Effector memory CD4-positive, alpha-beta T cell (primary cell): ENCODE measurements around the gene MDFIC.

Experiments
- DNase-seq, 3 donors: peaks; one replicate each; pipeline ENCODE4 v3.0.0-alpha.2; 2020
- H3K27ac ChIP-seq: 2 replicates; pipeline ENCODE4 v1.7.0; 2013; ENCODE audit warnings: mild to moderate bottlenecking, low read length, moderate library complexity; ENCODE audit not compliant: insufficient read depth, poor library complexity, severe bottlenecking
- H3K27me3 ChIP-seq: replicated peaks from 2 replicates; pipeline ENCODE4 v1.7.0; 2013; ENCODE audit warnings: mild to moderate bottlenecking, low read length; ENCODE audit not compliant: insufficient read depth, control insufficient read depth, poor library complexity, severe bottlenecking
- H3K36me3 ChIP-seq: 2 replicates; pipeline ENCODE4 v1.7.0; 2013; ENCODE audit warnings: mild to moderate bottlenecking, low read length, moderate library complexity; ENCODE audit not compliant: control insufficient read depth, insufficient read depth
- H3K4me1 ChIP-seq: 2 replicates; pipeline ENCODE4 v1.7.0; 2013; ENCODE audit warnings: low read length, mild to moderate bottlenecking; ENCODE audit not compliant: control insufficient read depth, insufficient read depth, poor library complexity, severe bottlenecking
- H3K4me3 ChIP-seq: 2 replicates; pipeline ENCODE4 v1.7.0; 2013; ENCODE audit warnings: low read length, low read depth, mild to moderate bottlenecking; ENCODE audit not compliant: insufficient read depth, poor library complexity, severe bottlenecking
- H3K9me3 ChIP-seq: 2 replicates; pipeline ENCODE4 v1.7.0; 2013; ENCODE audit warnings: mild to moderate bottlenecking, low read length, moderate library complexity; ENCODE audit not compliant: control insufficient read depth

MDFIC gene

GRCh38 chr7:114934713-114935112, 12.8 kb downstream of the MDFIC start:
- Histone ChIP-seq H3K27me3 (no peaks in the 10 kb centered on the region), H3K27ac (no peak overlapping the region), H3K9me3 (no peaks in the 10 kb centered on the region), H3K36me3 (no peaks in the 10 kb centered on the region), H3K4me3 (no peak overlapping the region), H3K4me1 (peaks cover 38% of the 10 kb centered on the region)
- DNase-seq, result no peak

DNA sequence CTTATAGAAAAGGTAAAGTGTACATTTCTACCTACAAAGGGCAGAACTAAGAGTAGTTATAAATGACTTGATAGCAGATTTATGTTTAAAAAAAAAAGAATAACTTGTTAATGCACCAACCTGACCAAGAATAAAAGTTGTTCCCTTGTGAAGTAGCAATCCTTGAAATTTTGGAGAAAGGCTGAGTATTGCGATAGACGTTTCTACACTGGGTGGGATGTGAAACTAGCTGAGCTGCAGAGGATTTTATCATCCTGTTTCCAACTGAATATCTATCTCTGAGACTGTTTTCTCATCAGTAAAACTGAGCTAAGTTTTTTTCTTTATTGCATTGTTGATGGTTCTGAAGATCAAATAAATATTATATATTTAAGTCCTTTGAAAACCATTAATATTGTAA, 14.6 kb downstream of the MDFIC start:
- DNase-seq, result no peak
- no peak overlapping the region for H3K27ac ChIP-seq
- H3K36me3 ChIP-seq, result no peaks in the 10 kb centered on the region
- no peaks in the 10 kb centered on the region for H3K27me3 ChIP-seq
- no peak overlapping the region for H3K4me3 ChIP-seq
- peaks cover 27% of the 10 kb centered on the region for H3K4me1 ChIP-seq
- no peaks in the 10 kb centered on the region for H3K9me3 ChIP-seq

GRCh38 chr7:114937446-114937845, 15.6 kb downstream of the MDFIC start:
- peaks cover 3% of the 10 kb centered on the region for H3K36me3 ChIP-seq
- no peaks in the 10 kb centered on the region for H3K27me3 ChIP-seq
- no peak for DNase-seq
- no peak overlapping the region for H3K4me3 ChIP-seq
- peaks cover 31% of the 10 kb centered on the region for H3K4me1 ChIP-seq
- no peaks in the 10 kb centered on the region for H3K9me3 ChIP-seq
- no peak overlapping the region for H3K27ac ChIP-seq

- H3K4me1 ChIP-seq, result peaks cover 29% of the 10 kb centered on the region
- DNase-seq, result no peak
- no peak overlapping the region for H3K4me3 ChIP-seq
- no peaks in the 10 kb centered on the region for H3K9me3 ChIP-seq
- H3K27me3 ChIP-seq, result no peaks in the 10 kb centered on the region
- H3K36me3 ChIP-seq, result peaks cover 4% of the 10 kb centered on the region
- H3K27ac ChIP-seq, result no peak overlapping the region
Observed at GRCh38 chr7:114938785-114939184, 16.9 kb downstream of the MDFIC start.

GRCh38 chr7:114939484-114940097, 17.7 kb downstream of the MDFIC start:
- Histone ChIP-seq H3K4me3 (no peak overlapping the region), H3K27me3 (no peaks in the 10 kb centered on the region)

DNA sequence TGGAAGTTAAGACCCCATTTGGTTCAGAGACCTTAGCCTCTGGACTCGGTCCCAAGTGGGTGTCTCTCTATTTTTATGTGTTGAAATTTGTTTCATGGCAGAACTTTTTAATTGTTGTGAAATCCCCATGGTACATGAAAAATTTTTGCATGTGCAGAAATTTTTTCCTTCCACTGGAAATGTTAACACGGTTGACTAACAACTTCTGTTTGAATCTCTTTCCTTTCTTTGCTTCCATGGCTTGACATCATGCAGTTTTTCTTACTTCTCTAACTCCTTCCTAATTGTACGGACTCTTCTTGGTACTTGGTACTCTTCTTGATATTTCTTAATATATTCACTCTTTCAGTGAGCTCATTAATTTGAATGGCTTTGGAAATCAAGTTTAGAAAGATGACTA, 18.3 kb downstream of the MDFIC start:
- DNase-seq, result no peak

More at GRCh38 chr7:114939484-114940097, 17.7 kb downstream of the MDFIC start:
- peak in 1 of 3 donors; percentile 23 for DNase-seq
- H3K27ac ChIP-seq, result no peak overlapping the region
- peaks cover 9% of the 10 kb centered on the region for H3K36me3 ChIP-seq
- peaks cover 32% of the 10 kb centered on the region for H3K4me1 ChIP-seq
- H3K9me3 ChIP-seq, result no peaks in the 10 kb centered on the region

DNA sequence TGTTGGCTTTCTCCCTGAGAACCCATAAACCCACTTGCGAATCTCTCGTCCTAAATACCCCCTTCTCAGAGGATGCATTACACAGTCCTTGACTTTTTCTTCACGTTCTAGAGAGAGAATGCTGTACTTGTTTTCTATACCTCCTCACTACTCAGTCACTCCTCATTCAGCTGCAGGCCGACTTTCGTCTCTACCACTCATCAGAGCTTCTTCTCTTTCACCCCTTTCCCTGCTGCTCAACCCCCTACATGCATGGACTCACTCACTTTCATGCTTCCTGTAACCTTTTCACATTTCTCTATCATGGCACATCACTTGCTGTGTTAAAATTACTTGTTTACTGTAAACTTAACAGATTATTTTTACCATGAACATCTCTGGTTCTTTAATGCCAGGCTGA, 19.8 kb downstream of the MDFIC start:
- Histone ChIP-seq H3K27ac (no peak overlapping the region), H3K9me3 (no peaks in the 10 kb centered on the region), H3K4me3 (no peak overlapping the region), H3K4me1 (peaks cover 24% of the 10 kb centered on the region), H3K36me3 (peaks cover 17% of the 10 kb centered on the region), H3K27me3 (no peaks in the 10 kb centered on the region)
- DNase-seq, result no peak

More for the DNA sequence above, 18.3 kb downstream of the MDFIC start:
- Histone ChIP-seq H3K4me3 (no peak overlapping the region), H3K9me3 (no peaks in the 10 kb centered on the region), H3K27ac (no peak overlapping the region), H3K4me1 (peaks cover 32% of the 10 kb centered on the region), H3K36me3 (peaks cover 15% of the 10 kb centered on the region), H3K27me3 (no peaks in the 10 kb centered on the region)

DNA sequence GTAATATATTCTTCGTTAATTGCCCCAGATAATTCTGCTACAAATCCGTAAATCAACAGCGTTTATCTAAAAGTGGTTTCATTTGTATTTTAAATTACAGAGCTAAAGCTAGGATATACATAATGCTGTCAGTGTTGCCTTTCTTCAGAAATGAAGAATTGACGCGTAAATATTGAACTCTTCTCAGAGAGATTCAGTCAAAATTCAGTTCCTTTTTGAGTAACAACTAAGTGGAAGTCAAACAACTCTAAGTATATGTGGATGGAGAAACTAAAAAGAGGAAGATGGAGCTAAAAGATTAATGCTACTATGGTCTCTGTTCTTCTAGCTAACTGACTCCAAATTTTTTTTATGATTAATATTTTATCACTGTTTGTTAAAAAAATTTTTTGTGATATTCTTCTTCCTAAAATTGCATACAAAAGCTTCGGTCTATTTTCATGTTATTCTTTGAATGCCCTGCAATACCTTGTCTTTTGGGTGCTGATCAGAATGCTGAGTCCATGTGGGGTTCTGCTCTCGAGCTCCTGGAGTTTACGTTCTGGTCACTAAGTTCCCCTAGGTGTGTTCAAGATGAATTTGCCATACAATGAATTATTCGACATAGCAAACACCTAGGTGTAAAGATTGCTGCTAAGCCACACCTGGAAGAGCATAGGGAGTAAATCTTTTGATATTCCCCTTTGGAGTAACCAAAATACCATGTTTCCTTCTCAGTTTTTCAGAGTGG, 20.7 kb downstream of the MDFIC start:
- Histone ChIP-seq H3K27me3 (no peaks in the 10 kb centered on the region), H3K9me3 (no peaks in the 10 kb centered on the region), H3K27ac (no peak overlapping the region), H3K4me1 (peaks cover 20% of the 10 kb centered on the region), H3K36me3 (peaks cover 17% of the 10 kb centered on the region), H3K4me3 (no peak overlapping the region)
- no peak for DNase-seq

GRCh38 chr7:114943530-114943929, 21.6 kb downstream of the MDFIC start:
- Histone ChIP-seq H3K36me3 (peaks cover 17% of the 10 kb centered on the region), H3K27ac (no peak overlapping the region), H3K9me3 (no peaks in the 10 kb centered on the region), H3K4me1 (peaks cover 23% of the 10 kb centered on the region), H3K4me3 (no peak overlapping the region), H3K27me3 (no peaks in the 10 kb centered on the region)
- no peak for DNase-seq

- no peaks in the 10 kb centered on the region for H3K9me3 ChIP-seq
- peaks cover 17% of the 10 kb centered on the region for H3K36me3 ChIP-seq
- H3K27me3 ChIP-seq, result no peaks in the 10 kb centered on the region
- H3K4me3 ChIP-seq, result no peak overlapping the region
- no peak for DNase-seq
- no peak overlapping the region for H3K27ac ChIP-seq
- H3K4me1 ChIP-seq, result peaks cover 29% of the 10 kb centered on the region
Observed at GRCh38 chr7:114943953-114944744, 22.3 kb downstream of the MDFIC start.
